HCT116 (cell line): Measurements from ENCODE around the gene CCDC195. TPM values are rescaled to one million over a fixed set of nuclear protein-coding genes. Genes with fewer than 3 reads are reported as not detected.

Experiments
- ATAC-seq: fragments of 200-7000 bp; cut with Tn5 transposase; 2 replicates; pipeline ENCODE4 v1.9.1; 2020; ENCODE audit warnings: mild to moderate bottlenecking, moderate library complexity
- BruUV-seq: library from RNA; stranded (reverse); fragments of 400-500 nt; replicated peaks from 2 replicates; lab custom pipeline; 2021; lab: Mats Ljungman, UMichigan
- CTCF ChIA-PET: fragments of 300-600 bp; sonication (Branson Sonifier 250); formaldehyde crosslinking; loops from one replicate; lab custom pipeline; 2021; ENCODE audit warnings: antibody characterized with exemption; lab: Charles Lee
- POLR2A ChIA-PET: fragments of 300-600, 350-600 bp; sonication (Branson Sonifier 250); formaldehyde crosslinking; loops from one replicate; lab custom pipeline; 2021; ENCODE audit warnings: antibody characterized with exemption; lab: Charles Lee
- RAD21 ChIA-PET, 2 experiments: fragments of 300-600 bp; sonication (Branson Sonifier 250); formaldehyde crosslinking; loops; one replicate each; lab custom pipeline; 2023; ENCODE audit warnings: low total read pairs in 2 of 2; ENCODE audit not compliant: uncharacterized antibody in 2 of 2, unreplicated experiment in 2 of 2, low non-redundant PET in 1 of 2; lab: Charles Lee
- DNase-seq: peaks from one replicate; pipeline ENCODE4 v3.0.0-alpha.2; 2010; ENCODE audit warnings: low read depth, low spot score
- H2AFZ ChIP-seq: fragments of 200-600 bp; shearing (Covaris generic), sonication (generic); 2 replicates; pipeline ENCODE4 v1.6.1; 2017; ENCODE audit warnings: low read depth, mixed run types, mixed read lengths, antibody characterized with exemption, low read length; ENCODE audit not compliant: poor library complexity, severe bottlenecking
- H3K27ac ChIP-seq: 2 replicates; pipeline ENCODE4 v1.5.1; 2012; ENCODE audit warnings: low read depth, low read length
- H3K27me3 ChIP-seq: fragments of 200-600 bp; sonication (generic); 2 replicates; pipeline ENCODE4 v1.6.1; 2016; ENCODE audit warnings: mixed run types, low read length, mixed read lengths; ENCODE audit not compliant: insufficient read depth
- H3K36me3 ChIP-seq, 2 experiments: fragments of 200-500 bp in 1 of 2; fragments of 200-600 bp in 1 of 2; sonication (Bioruptor generic) in 1 of 2; sonication (generic) in 1 of 2; 2 replicates each; pipeline versions ENCODE4 v1.5.1 to v1.6.1; 2014 to 2016; ENCODE audit warnings: low read length in 2 of 2, inconsistent platforms in 1 of 2, mixed read lengths in 1 of 2, mixed run types in 1 of 2; ENCODE audit not compliant: insufficient read depth in 2 of 2, control insufficient read depth in 1 of 2
- H3K4me1 ChIP-seq, 2 experiments: fragments of 200-600 bp in 1 of 2; sonication (generic) in 1 of 2; 2 replicates each; pipeline versions ENCODE4 v1.5.1 to v1.6.1; 2012 to 2017; ENCODE audit warnings: low read length in 2 of 2, inconsistent platforms in 1 of 2, mild to moderate bottlenecking in 1 of 2, mixed read lengths in 1 of 2, mixed run types in 1 of 2, moderate library complexity in 1 of 2; ENCODE audit not compliant: insufficient read depth in 2 of 2, control insufficient read depth in 1 of 2
- H3K4me2 ChIP-seq: fragments of 200-600 bp; sonication (generic); 2 replicates; pipeline ENCODE4 v1.6.1; 2017; ENCODE audit warnings: mixed run types, low read length, mixed read lengths
- H3K4me3 ChIP-seq, 2 experiments: fragments of 200-600 bp in 1 of 2; sonication (generic) in 1 of 2; replicated peaks in 1 of 2; 2 replicates each; pipeline ENCODE4 v1.5.1; 2011 to 2016; ENCODE audit warnings: low read length in 2 of 2, control low read depth in 1 of 2, low read depth in 1 of 2, mild to moderate bottlenecking in 1 of 2, mixed read lengths in 1 of 2, mixed run types in 1 of 2
- H3K79me2 ChIP-seq: fragments of 200-600 bp; sonication (generic); 2 replicates; pipeline ENCODE4 v1.6.1; 2017; ENCODE audit warnings: mild to moderate bottlenecking, mixed run types, low read length, moderate library complexity, mixed read lengths; ENCODE audit not compliant: insufficient read depth
- H3K9ac ChIP-seq: fragments of 200-600 bp; sonication (generic); 2 replicates; pipeline ENCODE4 v1.6.1; 2016; ENCODE audit warnings: low read length, mixed read lengths
- H3K9me2 ChIP-seq: fragments of 200-600 bp; sonication (generic), shearing (Covaris generic); 2 replicates; pipeline ENCODE4 v1.6.1; 2017; ENCODE audit warnings: mixed run types, mild to moderate bottlenecking, moderate library complexity; ENCODE audit not compliant: insufficient read depth
- H3K9me3 ChIP-seq, 2 experiments: fragments of 200-500 bp in 1 of 2; fragments of 200-600 bp in 1 of 2; sonication (Bioruptor generic) in 1 of 2; sonication (generic) in 1 of 2; 2 replicates each; pipeline ENCODE4 v1.6.1; 2014 to 2017; ENCODE audit warnings: low read length in 2 of 2, mixed read lengths in 2 of 2, inconsistent platforms in 1 of 2, low read depth in 1 of 2, mild to moderate bottlenecking in 1 of 2, mixed run types in 1 of 2, moderate library complexity in 1 of 2; ENCODE audit not compliant: control insufficient read depth in 1 of 2, insufficient read depth in 1 of 2
- H4K20me1 ChIP-seq: fragments of 200-600 bp; sonication (generic), shearing (Covaris generic); 2 replicates; pipeline ENCODE4 v1.6.1; 2017; ENCODE audit warnings: mixed run types, mild to moderate bottlenecking, moderate library complexity; ENCODE audit not compliant: insufficient read depth
- CBX3 ChIP-seq: IDR thresholded peaks from 2 replicates; pipeline ENCODE4 v1.6.1; 2012; ENCODE audit warnings: low read depth
- CEBPB ChIP-seq: IDR thresholded peaks from 2 replicates; pipeline ENCODE4 v1.6.1; 2012; ENCODE audit warnings: low read depth
- CTCF ChIP-seq, 3 experiments: fragments of 200-600 bp in 1 of 3; sonication (generic) in 1 of 3; IDR thresholded peaks in 2 of 3; conservative IDR thresholded peaks in 1 of 3; 2 replicates each; pipeline ENCODE4 v1.5.1; 2012 to 2017; ENCODE audit warnings: low read depth in 2 of 3, low read length in 2 of 3, antibody characterized with exemption in 1 of 3, borderline replicate concordance in 1 of 3, control low read depth in 1 of 3, mild to moderate bottlenecking in 1 of 3, mixed read lengths in 1 of 3, mixed run types in 1 of 3, moderate library complexity in 1 of 3; ENCODE audit not compliant: insufficient read depth in 1 of 3
- EGR1 ChIP-seq: IDR thresholded peaks from 2 replicates; pipeline ENCODE4 v1.6.1; 2012; ENCODE audit warnings: low read depth
- ELF1 ChIP-seq: IDR thresholded peaks from 2 replicates; pipeline ENCODE4 v1.6.1; 2012; ENCODE audit warnings: low read depth, borderline replicate concordance
- EZH2 ChIP-seq: fragments of 200-600 bp; sonication (generic); IDR thresholded peaks from 2 replicates; pipeline ENCODE4 v1.6.1; 2017; ENCODE audit warnings: antibody characterized with exemption, mixed run types
- EZH2phosphoT487 ChIP-seq: fragments of 200-600 bp; IDR thresholded peaks from 2 replicates; pipeline ENCODE4 v1.6.1; 2018; ENCODE audit warnings: antibody characterized with exemption, borderline replicate concordance
- MAX ChIP-seq: IDR thresholded peaks from 2 replicates; pipeline ENCODE4 v1.6.1; 2012
- POLR2A ChIP-seq: IDR thresholded peaks from 2 replicates; pipeline ENCODE4 v1.7.0; 2011; ENCODE audit warnings: borderline replicate concordance; ENCODE audit not compliant: insufficient read depth, insufficient read length; ENCODE audit errors: extremely low read depth
- RAD21 ChIP-seq: IDR thresholded peaks from 2 replicates; pipeline ENCODE4 v1.6.1; 2012; ENCODE audit warnings: low read depth, mild to moderate bottlenecking
- SRF ChIP-seq: IDR thresholded peaks from 2 replicates; pipeline ENCODE4 v1.6.1; 2012; ENCODE audit warnings: low read depth
- TCF7L2 ChIP-seq: IDR thresholded peaks from 2 replicates; pipeline ENCODE4 v1.7.0; 2011; ENCODE audit warnings: borderline replicate concordance, inconsistent platforms; ENCODE audit not compliant: insufficient read depth, insufficient read length; ENCODE audit errors: extremely low read depth
- YY1 ChIP-seq: IDR thresholded peaks from 2 replicates; pipeline ENCODE4 v1.6.1; 2011; ENCODE audit warnings: low read length, low read depth, moderate library complexity, mild to moderate bottlenecking; ENCODE audit not compliant: insufficient replicate concordance; ENCODE audit errors: extremely low read depth
- ZFX ChIP-seq: fragments of 450-650 bp; IDR thresholded peaks from 2 replicates; pipeline ENCODE4 v1.6.1; 2017
- ZNF274 ChIP-seq: fragments of 200-500 bp; sonication (Bioruptor generic); IDR thresholded peaks from 2 replicates; pipeline ENCODE4 v1.6.1; 2014; ENCODE audit warnings: mild to moderate bottlenecking, low read depth, low read length, inconsistent platforms
- intact Hi-C: fragments of 100-400 bp; cut with micrococcal nuclease; formaldehyde crosslinking; loops from 2 replicates; pipeline ENCODE4 v1.10.0; 2022
- total RNA-seq: library from RNA; stranded (reverse); gene quantifications from one replicate; pipeline ENCODE4 v1.2.1, GENCODE V29; 2021; ENCODE audit not compliant: unreplicated experiment
- TF ChIP-seq, protein P1 (sequence below): IDR thresholded peaks from 2 replicates; pipeline ENCODE4 v1.6.1; 2012
- TF ChIP-seq, protein P2 (sequence below): IDR thresholded peaks from 2 replicates; pipeline ENCODE4 v1.6.1; 2011; ENCODE audit warnings: mild to moderate bottlenecking, low read length, moderate library complexity; ENCODE audit not compliant: insufficient replicate concordance; ENCODE audit errors: extremely low read depth

CCDC195 gene
- total RNA-seq, 1 experiment from 2014 or later: not detected

- ChIA-PET RAD21 (no interaction called here), CTCF (no interaction called here), POLR2A (no interaction called here)
- H3K79me2 ChIP-seq: no peaks in the 10 kb centered on the region
- H3K4me3 ChIP-seq: no peak overlapping the region
- H3K27ac ChIP-seq: no peak overlapping the region
- DNase-seq (no peak), ATAC-seq (no peak)
- no peaks in the 10 kb centered on the region for H3K9me3 ChIP-seq
- H3K4me1 ChIP-seq: no peaks in the 10 kb centered on the region
- TF ChIP-seq EGR1 (no peak), CBX3 (no peak)
- no TSS peak for BruUV-seq
- no peak overlapping the region for H3K9ac ChIP-seq
- no peak overlapping the region for H3K4me2 ChIP-seq
- H4K20me1 ChIP-seq: no peaks in the 10 kb centered on the region
- intact Hi-C loops: no loop called here
- no peaks in the 10 kb centered on the region for H3K36me3 ChIP-seq
- no peaks in the 10 kb centered on the region for H3K27me3 ChIP-seq
- no peak overlapping the region for H2AFZ ChIP-seq
- H3K9me2 ChIP-seq: no peaks in the 10 kb centered on the region
Measured at GRCh38 chr2:224711859-224712665, 4.1 kb downstream of the CCDC195 start.

- Histone ChIP-seq H3K27ac (no peak overlapping the region), H3K4me2 (no peak overlapping the region), H3K9me3 (no peaks in the 10 kb centered on the region), H3K79me2 (no peaks in the 10 kb centered on the region), H3K36me3 (no peaks in the 10 kb centered on the region), H3K27me3 (no peaks in the 10 kb centered on the region), H2AFZ (no peak overlapping the region), H4K20me1 (no peaks in the 10 kb centered on the region), H3K9ac (no peak overlapping the region), H3K4me1 (no peaks in the 10 kb centered on the region), H3K9me2 (no peaks in the 10 kb centered on the region), H3K4me3 (no peak overlapping the region)
- POLR2A ChIA-PET: no interaction called here
- DNase-seq (no peak), ATAC-seq (no peak)
- CTCF ChIA-PET: no interaction called here
- RAD21 ChIA-PET: no interaction called here
- no TSS peak for BruUV-seq
- intact Hi-C loops: no loop called here
- no peak for TF ChIP-seq CEBPB
- TF ChIP-seq, protein P1, sequence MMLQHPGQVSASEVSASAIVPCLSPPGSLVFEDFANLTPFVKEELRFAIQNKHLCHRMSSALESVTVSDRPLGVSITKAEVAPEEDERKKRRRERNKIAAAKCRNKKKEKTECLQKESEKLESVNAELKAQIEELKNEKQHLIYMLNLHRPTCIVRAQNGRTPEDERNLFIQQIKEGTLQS: no peak
- no peak for TF ChIP-seq YY1
- no peak for TF ChIP-seq CTCF (IDR thresholded peaks at IDR 0.05 in 2 of 3, conservative IDR thresholded peaks at IDR 0.05 in 1 of 3; ENCODE audit: borderline replicate concordance in 1 of 3, insufficient read depth in 1 of 3, low read depth in 2 of 3, low read length in 2 of 3)
- TF ChIP-seq ZFX: no peak
- no peak for TF ChIP-seq POLR2A
- TF ChIP-seq ZNF274: no peak
- no peak for TF ChIP-seq RAD21
- TF ChIP-seq ELF1: no peak
- no peak for TF ChIP-seq TCF7L2
- no peak for TF ChIP-seq EZH2
- no peak for TF ChIP-seq MAX
- TF ChIP-seq, protein P2, sequence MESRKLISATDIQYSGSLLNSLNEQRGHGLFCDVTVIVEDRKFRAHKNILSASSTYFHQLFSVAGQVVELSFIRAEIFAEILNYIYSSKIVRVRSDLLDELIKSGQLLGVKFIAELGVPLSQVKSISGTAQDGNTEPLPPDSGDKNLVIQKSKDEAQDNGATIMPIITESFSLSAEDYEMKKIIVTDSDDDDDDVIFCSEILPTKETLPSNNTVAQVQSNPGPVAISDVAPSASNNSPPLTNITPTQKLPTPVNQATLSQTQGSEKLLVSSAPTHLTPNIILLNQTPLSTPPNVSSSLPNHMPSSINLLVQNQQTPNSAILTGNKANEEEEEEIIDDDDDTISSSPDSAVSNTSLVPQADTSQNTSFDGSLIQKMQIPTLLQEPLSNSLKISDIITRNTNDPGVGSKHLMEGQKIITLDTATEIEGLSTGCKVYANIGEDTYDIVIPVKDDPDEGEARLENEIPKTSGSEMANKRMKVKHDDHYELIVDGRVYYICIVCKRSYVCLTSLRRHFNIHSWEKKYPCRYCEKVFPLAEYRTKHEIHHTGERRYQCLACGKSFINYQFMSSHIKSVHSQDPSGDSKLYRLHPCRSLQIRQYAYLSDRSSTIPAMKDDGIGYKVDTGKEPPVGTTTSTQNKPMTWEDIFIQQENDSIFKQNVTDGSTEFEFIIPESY: no peak
- TF ChIP-seq EZH2phosphoT487: no peak
- TF ChIP-seq SRF: no peak
Measured at GRCh38 chr2:224711381-224711780, 4.8 kb downstream of the CCDC195 start.
